Sigmoid colon (tissue), 7 donors: ENCODE measurements around the gene FCMR. TPM values are rescaled to one million over a fixed set of nuclear protein-coding genes. Genes with fewer than 3 reads are reported as not detected.

Experiments used
- DNase-seq: peaks from one replicate; pipeline ENCODE4 v3.0.0-alpha.2; 2019
- H3K27ac ChIP-seq, 4 donors: fragments of 200-600 bp; sonication (generic); one replicate each; pipeline ENCODE4 v1.5.1; 2016 to 2019; ENCODE audit warnings: mild to moderate bottlenecking in 1 of 4
- H3K27me3 ChIP-seq, 3 donors: fragments of 200-600 bp; sonication (generic); one replicate each; pipeline ENCODE4 v1.5.1; 2019; ENCODE audit warnings: mild to moderate bottlenecking in 1 of 3
- H3K36me3 ChIP-seq, 4 donors: fragments of 200-600 bp; sonication (generic); one replicate each; pipeline ENCODE4 v1.5.1; 2016 to 2019
- H3K4me1 ChIP-seq, 4 donors: fragments of 200-600 bp; sonication (generic); one replicate each; pipeline ENCODE4 v1.5.1; 2017 to 2019
- H3K4me3 ChIP-seq, 4 donors: fragments of 200-600 bp; sonication (generic); one replicate each; pipeline ENCODE4 v1.5.1; 2017 to 2019; ENCODE audit warnings: mild to moderate bottlenecking in 2 of 4, moderate library complexity in 1 of 4
- H3K9me3 ChIP-seq, 4 donors: fragments of 200-600 bp in 3 of 4; sonication (generic) in 3 of 4; one replicate each; pipeline versions ENCODE4 v1.5.1 to v1.6.1; 2013 to 2019
- CTCF ChIP-seq, 4 experiments: fragments of 450-650 bp in 3 of 4; fragments of 200-600 bp in 1 of 4; IDR thresholded peaks; one replicate each; pipeline ENCODE4 v1.5.1; 2016 to 2019; ENCODE audit warnings: antibody characterized with exemption in 4 of 4, mild to moderate bottlenecking in 3 of 4, moderate library complexity in 2 of 4
- EP300 ChIP-seq, 4 donors: sonication (generic); formaldehyde crosslinking; IDR thresholded peaks; one replicate each; pipeline ENCODE4 v1.6.1; 2017; ENCODE audit warnings: antibody characterized with exemption in 4 of 4
- POLR2A ChIP-seq, 2 donors: fragments of 450-650 bp; IDR thresholded peaks; one replicate each; pipeline ENCODE4 v1.6.1; 2016; ENCODE audit warnings: antibody characterized with exemption in 2 of 2, mild to moderate bottlenecking in 2 of 2, moderate library complexity in 2 of 2
- POLR2AphosphoS5 ChIP-seq, 4 donors: sonication (generic); formaldehyde crosslinking; IDR thresholded peaks; one replicate each; pipeline ENCODE4 v1.6.1; 2017; ENCODE audit warnings: antibody characterized with exemption in 4 of 4
- WGBS, 2 donors: extraction: QIAGEN DNeasy Blood & Tissue Kit; methylation state at CpG; one replicate each; pipeline ENCODE4 v1.1.7; 2013; 5-methylcytosine and 5-hydroxymethylcytosine counted together
- intact Hi-C: fragments of 100-400 bp; cut with DNase I; formaldehyde crosslinking; loops from one replicate; pipeline ENCODE4 v1.15.1; 2023
- polyA plus RNA-seq, 3 donors: library from polyadenylated mRNA; stranded (reverse); fragments of 200-250 nt; gene quantifications; one replicate each; pipeline ENCODE4 v1.2.3, GENCODE V29; 2013
- total RNA-seq, 4 donors: library from RNA; depleted of rRNA; stranded (reverse); fragments of >200 nt; gene quantifications; one replicate each; pipeline ENCODE4 v1.1.0, GENCODE V29; 2016
- donor health status: healthy with polysubstance abuse.
- donor health status: Bipolar disorder and iron deficiency.
- donor health status: healthy.

FCMR gene
- total and polyA plus RNA-seq, 7 donors: 0.49 to 111 (median 1.6) TPM; not detected in 1

- Histone ChIP-seq H3K4me1 (no peaks in the 10 kb centered on the region), H3K36me3 (no peaks in the 10 kb centered on the region), H3K27me3 (no peaks in the 10 kb centered on the region), H3K9me3 (no peaks in the 10 kb centered on the region), H3K27ac (no peak overlapping the region), H3K4me3 (no peak overlapping the region)
- WGBS, 2 donors: 28 to 35% methylated on average over 8 of the region's 8 CpGs
- no peak for TF ChIP-seq CTCF (IDR thresholded peaks at IDR 0.05)
- intact Hi-C loops: no loop called here
- DNase-seq: no peak
Measured at GRCh38 chr1:206967096-206967849, 45.5 kb upstream of the FCMR start.

- no peaks in the 10 kb centered on the region for H3K27me3 ChIP-seq
- no peak overlapping the region for H3K4me3 ChIP-seq
- no peaks in the 10 kb centered on the region for H3K4me1 ChIP-seq
- TF ChIP-seq CTCF (IDR thresholded peaks at IDR 0.05) (no peak), EP300 (IDR thresholded peaks at IDR 0.05) (no peak), POLR2A (IDR thresholded peaks at IDR 0.05) (no peak), POLR2AphosphoS5 (IDR thresholded peaks at IDR 0.05) (no peak)
- intact Hi-C loops: no loop called here
- no peaks in the 10 kb centered on the region for H3K36me3 ChIP-seq
- H3K27ac ChIP-seq: no peak overlapping the region
- 92 to 94% methylated on average over 2 of the region's 2 CpGs for WGBS, 2 donors
- H3K9me3 ChIP-seq: no peaks in the 10 kb centered on the region
- DNase-seq: no peak
Measured at GRCh38 chr1:206965781-206966180, 44.0 kb upstream of the FCMR start.

- Histone ChIP-seq H3K27ac (no peak overlapping the region), H3K36me3 (no peaks in the 10 kb centered on the region), H3K4me1 (no peaks in the 10 kb centered on the region), H3K4me3 (no peak overlapping the region), H3K27me3 (no peaks in the 10 kb centered on the region), H3K9me3 (no peaks in the 10 kb centered on the region)
- DNase-seq: no peak
- WGBS, 2 donors: 47 to 83% methylated on average over 1 of the region's 1 CpG
- TF ChIP-seq POLR2AphosphoS5 (IDR thresholded peaks at IDR 0.05): no peak
- no peak for TF ChIP-seq EP300 (IDR thresholded peaks at IDR 0.05)
- TF ChIP-seq CTCF (IDR thresholded peaks at IDR 0.05): no peak
- no peak for TF ChIP-seq POLR2A (IDR thresholded peaks at IDR 0.05)
- intact Hi-C loops: no loop called here
Measured at GRCh38 chr1:206963740-206964139, 42.0 kb upstream of the FCMR start.

GRCh38 chr1:206963119-206963712 lies 41.5 kb upstream of the FCMR start:
- intact Hi-C loops: no loop called here
- 47 to 73% methylated on average over 5 of the region's 5 CpGs for WGBS, 2 donors

More at GRCh38 chr1:206963119-206963712, 41.5 kb upstream of the FCMR start:
- H3K4me1 ChIP-seq: no peaks in the 10 kb centered on the region
- H3K4me3 ChIP-seq: no peak overlapping the region
- no peaks in the 10 kb centered on the region for H3K36me3 ChIP-seq
- no peak for DNase-seq
- no peak overlapping the region for H3K27ac ChIP-seq
- no peaks in the 10 kb centered on the region for H3K27me3 ChIP-seq
- H3K9me3 ChIP-seq: no peaks in the 10 kb centered on the region
- TF ChIP-seq POLR2AphosphoS5 (IDR thresholded peaks at IDR 0.05): no peak
- no peak for TF ChIP-seq EP300 (IDR thresholded peaks at IDR 0.05)
- TF ChIP-seq CTCF (IDR thresholded peaks at IDR 0.05): no peak
- TF ChIP-seq POLR2A (IDR thresholded peaks at IDR 0.05): no peak
